Endothelial cell of umbilical vein (primary cell): ENCODE results near the gene IQGAP2.

Source experiments
- CTCF ChIP-seq, 2 donors: IDR thresholded peaks; 1 replicate in 1 of 2; 2 replicates in 1 of 2; pipeline ENCODE4 v1.5.1; 2011; ENCODE audit warnings: low read length in 2 of 2, mild to moderate bottlenecking in 2 of 2, moderate library complexity in 2 of 2, control low read depth in 1 of 2, inconsistent platforms in 1 of 2, low read depth in 1 of 2; ENCODE audit not compliant: insufficient read depth in 1 of 2; ENCODE audit errors: extremely low read depth in 1 of 2
- EZH2 ChIP-seq: IDR thresholded peaks from 2 replicates; pipeline ENCODE4 v1.6.1; 2012; ENCODE audit warnings: borderline replicate concordance, low read depth, mild to moderate bottlenecking, moderate library complexity, low read length, inconsistent platforms; ENCODE audit not compliant: severe bottlenecking
- GATA2 ChIP-seq: IDR thresholded peaks from 2 replicates; pipeline ENCODE4 v1.7.0; 2011; ENCODE audit warnings: low read depth, mild to moderate bottlenecking, moderate library complexity, mixed read lengths, low read length; ENCODE audit not compliant: insufficient read length, insufficient read depth
- MYC ChIP-seq: IDR thresholded peaks from one replicate; pipeline ENCODE4 v1.6.1; 2011; ENCODE audit warnings: mild to moderate bottlenecking, low read depth, low read length
- POLR2A ChIP-seq: IDR thresholded peaks from 2 replicates; pipeline ENCODE4 v1.6.1; 2012; ENCODE audit warnings: low read depth, mild to moderate bottlenecking, control low read depth, low read length
- POLR2AphosphoS5 ChIP-seq: IDR thresholded peaks from 2 replicates; pipeline ENCODE4 v1.6.1; 2012; ENCODE audit warnings: low read depth, mild to moderate bottlenecking, control low read depth, low read length, moderate library complexity; ENCODE audit not compliant: insufficient read depth

GRCh38 chr5:76388791-76389512, 14.1 kb upstream of the IQGAP2 start:
- no peak for TF ChIP-seq CTCF (IDR thresholded peaks at IDR 0.05; ENCODE audit: extremely low read depth in 1 of 2, insufficient read depth in 1 of 2, low read depth in 1 of 2, low read length in 2 of 2)
- no peak for TF ChIP-seq POLR2A
- TF ChIP-seq POLR2AphosphoS5 = no peak
- TF ChIP-seq MYC = no peak
- TF ChIP-seq EZH2 = no peak
- TF ChIP-seq GATA2 = no peak
